WTC11 (cell line): Measurements from ENCODE around the gene ATP5IF1. TPM values are rescaled to one million over a fixed set of nuclear protein-coding genes. Genes with fewer than 3 reads are reported as not detected.

Experiments used
- ATAC-seq: fragments of 200-7000 bp; cut with Tn5 transposase; 2 replicates; pipeline ENCODE4 v1.10.0; 2021; ENCODE audit warnings: mild to moderate bottlenecking, moderate library complexity
- CTCF ChIA-PET: fragments of 300-600 bp; sonication (Branson Sonifier 250); formaldehyde crosslinking; loops from one replicate; lab custom pipeline; 2021; ENCODE audit warnings: antibody characterized with exemption; lab: Charles Lee
- POLR2A ChIA-PET: fragments of 350-600 bp; sonication (Branson Sonifier 250); formaldehyde crosslinking; loops from one replicate; lab custom pipeline; 2021; ENCODE audit warnings: antibody characterized with exemption; lab: Charles Lee
- DNase-seq: peaks from one replicate; pipeline ENCODE4 v3.0.0; 2021; ENCODE audit warnings: low spot score
- H3K27ac Mint-ChIP-seq: 2 replicates; pipeline ENCODE4 v1.8.0; 2021; ENCODE audit warnings: mixed read lengths
- H3K27me3 Mint-ChIP-seq: 2 replicates; pipeline ENCODE4 v1.8.0; 2021; ENCODE audit warnings: low read depth, mild to moderate bottlenecking, moderate library complexity, mixed read lengths
- H3K36me3 Mint-ChIP-seq: 2 replicates; pipeline ENCODE4 v1.8.0; 2021; ENCODE audit warnings: mixed read lengths
- H3K4me1 Mint-ChIP-seq: 2 replicates; pipeline ENCODE4 v1.8.0; 2022; ENCODE audit warnings: mixed read lengths
- H3K4me3 Mint-ChIP-seq: 2 replicates; pipeline ENCODE4 v1.8.0; 2021; ENCODE audit warnings: mild to moderate bottlenecking, moderate library complexity, mixed read lengths
- H3K9me3 Mint-ChIP-seq: 2 replicates; pipeline ENCODE4 v1.8.0; 2021; ENCODE audit warnings: mixed read lengths
- ATF6 ChIP-seq: sonication (generic); formaldehyde crosslinking; IDR thresholded peaks from 2 replicates; pipeline ENCODE4 v1.8.1; 2023; ENCODE audit warnings: mild to moderate bottlenecking, missing genetic modification reagents
- ELF4 ChIP-seq: sonication (generic); formaldehyde crosslinking; IDR thresholded peaks from 2 replicates; pipeline ENCODE4 v1.8.1; 2022; ENCODE audit warnings: low read depth, mild to moderate bottlenecking, moderate library complexity, missing genetic modification reagents
- ESRRA ChIP-seq: sonication (generic); formaldehyde crosslinking; IDR thresholded peaks from 2 replicates; pipeline ENCODE4 v1.8.1; 2022; ENCODE audit warnings: mild to moderate bottlenecking, missing genetic modification reagents, borderline replicate concordance
- KAT7 ChIP-seq: sonication (generic); formaldehyde crosslinking; IDR thresholded peaks from 2 replicates; pipeline ENCODE4 v1.8.1; 2023; ENCODE audit warnings: missing genetic modification reagents, mild to moderate bottlenecking, borderline replicate concordance
- OVOL2 ChIP-seq: fragments of 250-450 bp; sonication (Bioruptor Pico); IDR thresholded peaks from 2 replicates; pipeline ENCODE4 v1.9.0; 2021; ENCODE audit warnings: mild to moderate bottlenecking, borderline replicate concordance
- PRDM15 ChIP-seq: sonication (generic); formaldehyde crosslinking; IDR thresholded peaks from 2 replicates; pipeline ENCODE4 v1.8.0; 2022; ENCODE audit warnings: missing genetic modification reagents
- STAT6 ChIP-seq: sonication (generic); formaldehyde crosslinking; conservative IDR thresholded peaks from 2 replicates; pipeline ENCODE4 v1.8.1; 2023; ENCODE audit warnings: mild to moderate bottlenecking, low read depth, missing genetic modification reagents, moderate library complexity
- TP53 ChIP-seq: sonication (generic); formaldehyde crosslinking; IDR thresholded peaks from 2 replicates; pipeline ENCODE4 v1.8.1; 2023; ENCODE audit warnings: mild to moderate bottlenecking, missing genetic modification reagents
- ZNF121 ChIP-seq: sonication (generic); formaldehyde crosslinking; IDR thresholded peaks from 2 replicates; pipeline ENCODE4 v1.8.0; 2023; ENCODE audit warnings: missing genetic modification reagents
- ZNF317 ChIP-seq: sonication (generic); formaldehyde crosslinking; IDR thresholded peaks from 2 replicates; pipeline ENCODE4 v1.8.1; 2023; ENCODE audit warnings: low read depth, mild to moderate bottlenecking, moderate library complexity, missing genetic modification reagents, borderline replicate concordance
- ZNF423 ChIP-seq: fragments of 250-450 bp; sonication (Bioruptor Pico); IDR thresholded peaks from 2 replicates; pipeline ENCODE4 v2.1.2; 2022; ENCODE audit warnings: mild to moderate bottlenecking, moderate library complexity
- total RNA-seq: library from RNA; stranded (reverse); gene quantifications from 3 replicates; pipeline ENCODE4 v1.2.3, GENCODE V29; 2021
- TF ChIP-seq, protein P1 (sequence below): fragments of 250-450 bp; sonication (Bioruptor Pico); IDR thresholded peaks from 2 replicates; pipeline ENCODE4 v1.8.0; 2021; ENCODE audit warnings: mild to moderate bottlenecking
- TF ChIP-seq, protein P2 (sequence below): sonication (generic); formaldehyde crosslinking; IDR thresholded peaks from 2 replicates; pipeline ENCODE4 v1.8.0; 2022; ENCODE audit warnings: mild to moderate bottlenecking, missing genetic modification reagents

ATP5IF1 gene
- total RNA-seq, 1 experiment from 2014 or later: 201 TPM

DNA sequence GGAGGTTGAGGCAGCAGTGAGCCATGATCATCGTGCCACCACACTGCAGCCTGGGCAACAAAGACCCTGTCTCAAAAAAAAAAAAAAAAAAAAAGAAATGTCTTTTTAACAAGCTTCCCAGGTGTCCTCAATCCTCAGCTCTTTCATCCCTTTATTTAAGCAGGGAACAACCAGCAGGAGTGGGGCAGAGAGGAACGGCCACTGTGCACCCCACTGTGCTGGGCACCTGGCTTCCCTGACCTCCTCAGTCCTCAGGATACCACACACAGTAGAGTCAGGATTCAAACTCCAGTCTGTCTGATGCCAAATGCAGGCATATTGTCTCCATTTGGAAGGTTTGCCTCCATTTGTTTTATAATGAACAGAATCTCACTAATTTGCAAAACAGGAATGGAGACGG, 39.6 kb upstream of the ATP5IF1 start:
- DNase-seq: no peak
- H3K27ac Mint-ChIP-seq: peak overlapping the region; percentile 94
- H3K4me1 Mint-ChIP-seq: peaks cover 33% of the 10 kb centered on the region
- H3K36me3 Mint-ChIP-seq: peaks cover 23% of the 10 kb centered on the region
- TF ChIP-seq ZNF423 (CRISPR knock-in tag) (peak; percentile 70), PRDM15 (CRISPR knock-in tag) (no peak), STAT6 (CRISPR knock-in tag) (no peak)
- H3K27me3 Mint-ChIP-seq: no peaks in the 10 kb centered on the region
- ChIA-PET CTCF (interaction anchor here (0.6 to 2.8 kb wide), 9 partner anchors 13 to 339 kb away, joined by 3 to 25 read pairs (median 4); partner anchors contain the start of gene EYA3), POLR2A (interaction anchor here (0.5 to 0.6 kb wide), 3 partner anchors 133 to 295 kb away, joined by 3 to 4 read pairs (median 4); no protein-coding TSS in a partner anchor)
- ATAC-seq: no peak
- no peaks in the 10 kb centered on the region for H3K9me3 Mint-ChIP-seq
- no peak overlapping the region for H3K4me3 Mint-ChIP-seq

- POLR2A ChIA-PET: interaction anchor here (0.7 kb wide), 1 partner anchor 23 kb away, joined by 4 read pairs; no protein-coding TSS in a partner anchor
- peaks cover 24% of the 10 kb centered on the region for H3K36me3 Mint-ChIP-seq
These were observed 38.1 kb upstream of the ATP5IF1 start for GRCh38 chr1:28197682-28198415.

More at GRCh38 chr1:28197682-28198415, 38.1 kb upstream of the ATP5IF1 start:
- TF ChIP-seq OVOL2 (CRISPR knock-in tag) (no peak), ZNF317 (CRISPR knock-in tag) (no peak), KAT7 (CRISPR knock-in tag) (no peak), ELF4 (CRISPR knock-in tag) (no peak), ESRRA (CRISPR knock-in tag) (no peak), TP53 (CRISPR knock-in tag) (no peak), ATF6 (CRISPR knock-in tag) (no peak), ZNF121 (CRISPR knock-in tag) (no peak)
- TF ChIP-seq, protein P1, sequence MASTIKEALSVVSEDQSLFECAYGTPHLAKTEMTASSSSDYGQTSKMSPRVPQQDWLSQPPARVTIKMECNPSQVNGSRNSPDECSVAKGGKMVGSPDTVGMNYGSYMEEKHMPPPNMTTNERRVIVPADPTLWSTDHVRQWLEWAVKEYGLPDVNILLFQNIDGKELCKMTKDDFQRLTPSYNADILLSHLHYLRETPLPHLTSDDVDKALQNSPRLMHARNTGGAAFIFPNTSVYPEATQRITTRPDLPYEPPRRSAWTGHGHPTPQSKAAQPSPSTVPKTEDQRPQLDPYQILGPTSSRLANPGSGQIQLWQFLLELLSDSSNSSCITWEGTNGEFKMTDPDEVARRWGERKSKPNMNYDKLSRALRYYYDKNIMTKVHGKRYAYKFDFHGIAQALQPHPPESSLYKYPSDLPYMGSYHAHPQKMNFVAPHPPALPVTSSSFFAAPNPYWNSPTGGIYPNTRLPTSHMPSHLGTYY (CRISPR knock-in tag): no peak
- TF ChIP-seq, protein P2, sequence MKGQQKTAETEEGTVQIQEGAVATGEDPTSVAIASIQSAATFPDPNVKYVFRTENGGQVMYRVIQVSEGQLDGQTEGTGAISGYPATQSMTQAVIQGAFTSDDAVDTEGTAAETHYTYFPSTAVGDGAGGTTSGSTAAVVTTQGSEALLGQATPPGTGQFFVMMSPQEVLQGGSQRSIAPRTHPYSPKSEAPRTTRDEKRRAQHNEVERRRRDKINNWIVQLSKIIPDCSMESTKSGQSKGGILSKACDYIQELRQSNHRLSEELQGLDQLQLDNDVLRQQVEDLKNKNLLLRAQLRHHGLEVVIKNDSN (CRISPR knock-in tag): no peak
- Mint-ChIP-seq H3K9me3 (no peaks in the 10 kb centered on the region), H3K27ac (peak overlapping the region; percentile 68), H3K4me1 (peaks cover 32% of the 10 kb centered on the region), H3K4me3 (no peak overlapping the region), H3K27me3 (no peaks in the 10 kb centered on the region)
- CTCF ChIA-PET: interaction anchor here (1.2 to 2.8 kb wide), 3 partner anchors 21 to 106 kb away, joined by 3 to 25 read pairs (median 4); partner anchors contain the start of gene PTAFR
- no peak for ATAC-seq
- DNase-seq: no peak
